HG03097 (cell line): ENCODE measurements around the gene FNDC5.

Experiments
- ATAC-seq: cut with Tn5 transposase; IDR thresholded peaks from one replicate; pipeline ENCODE4 v1.9.1; 2021; ENCODE audit not compliant: unreplicated experiment, low FRiP score

The FNDC5 gene

GRCh38 chr1:32898056-32898455, 27.3 kb upstream of the FNDC5 start:
- no peak for ATAC-seq

- no peak for ATAC-seq
These were observed 26.7 kb upstream of the FNDC5 start for GRCh38 chr1:32897082-32898049.

- no peak for ATAC-seq
These were observed 25.7 kb upstream of the FNDC5 start for GRCh38 chr1:32896451-32896850.

GRCh38 chr1:32895325-32896215, 24.9 kb upstream of the FNDC5 start:
- ATAC-seq = no peak

- no peak for ATAC-seq
These were observed 24.0 kb upstream of the FNDC5 start for GRCh38 chr1:32894681-32895080.

- no peak for ATAC-seq
These were observed 23.4 kb upstream of the FNDC5 start for GRCh38 chr1:32894019-32894600.

GRCh38 chr1:32893198-32894018, 22.7 kb upstream of the FNDC5 start:
- no peak for ATAC-seq

- ATAC-seq = no peak
These were observed 21.9 kb upstream of the FNDC5 start for GRCh38 chr1:32892368-32893197.

GRCh38 chr1:32891630-32892029, 20.9 kb upstream of the FNDC5 start:
- no peak for ATAC-seq

- ATAC-seq = no peak
These were observed 20.5 kb upstream of the FNDC5 start for GRCh38 chr1:32891241-32891570.

- no peak for ATAC-seq
These were observed 20.0 kb upstream of the FNDC5 start for GRCh38 chr1:32890516-32891240.

- ATAC-seq = no peak
These were observed 19.1 kb upstream of the FNDC5 start for GRCh38 chr1:32889731-32890278.

GRCh38 chr1:32888677-32889420, 18.1 kb upstream of the FNDC5 start:
- no peak for ATAC-seq

GRCh38 chr1:32888134-32888533, 17.4 kb upstream of the FNDC5 start:
- ATAC-seq = no peak

GRCh38 chr1:32887623-32888022, 16.9 kb upstream of the FNDC5 start:
- ATAC-seq = no peak

GRCh38 chr1:32886828-32887414, 16.2 kb upstream of the FNDC5 start:
- no peak for ATAC-seq

GRCh38 chr1:32886004-32886827, 15.5 kb upstream of the FNDC5 start, which contains the start of gene HPCA:
Gene HPCA (plus strand): TSS chr1:32886491. CDS start chr1:32888899, 2,408 bp downstream.
- ATAC-seq = no peak
